Measurements from ENCODE around the gene NLRC3. TPM values are rescaled to one million over a fixed set of nuclear protein-coding genes. Genes with fewer than 3 reads are reported as not detected.
A peak's percentile ranks its signal among the peaks of the same experiment; 100 is the strongest.

The NLRC3 gene
- total RNA-seq, 2 donors from 2014 or later = 71.7 to 76.7 TPM

- H3K27ac Mint-ChIP-seq = no peak overlapping the region
- peaks cover 5% of the 10 kb centered on the region for H3K4me1 Mint-ChIP-seq
- ATAC-seq (no peak), DNase-seq (no peak)
- H3K4me3 Mint-ChIP-seq = no peak overlapping the region
- H3K36me3 Mint-ChIP-seq (ENCODE audit: low read depth) = peaks cover 6% of the 10 kb centered on the region
- H3K9me3 ChIP-seq (ENCODE audit: control insufficient read depth, low read length, poor library complexity, severe bottlenecking) = no peaks in the 10 kb centered on the region
- no peaks in the 10 kb centered on the region for H3K27me3 Mint-ChIP-seq
These were observed 17.3 kb upstream of the NLRC3 start for GRCh38 chr16:3594316-3595109.

GRCh38 chr16:3592559-3592958, 15.4 kb upstream of the NLRC3 start:
- Mint-ChIP-seq H3K36me3 (ENCODE audit: low read depth) (peaks cover 6% of the 10 kb centered on the region), H3K27me3 (no peaks in the 10 kb centered on the region), H3K4me3 (no peak overlapping the region), H3K27ac (no peak overlapping the region), H3K4me1 (peaks cover 2% of the 10 kb centered on the region)
- ATAC-seq = no peak
- DNase-seq = no peak
- no peaks in the 10 kb centered on the region for H3K9me3 ChIP-seq (ENCODE audit: control insufficient read depth, low read length, poor library complexity, severe bottlenecking)

- H3K9me3 ChIP-seq (ENCODE audit: control insufficient read depth, low read length, poor library complexity, severe bottlenecking) = no peaks in the 10 kb centered on the region
- no peak for DNase-seq
- peaks cover 2% of the 10 kb centered on the region for H3K4me1 Mint-ChIP-seq
- H3K36me3 Mint-ChIP-seq (ENCODE audit: low read depth) = peaks cover 6% of the 10 kb centered on the region
- no peaks in the 10 kb centered on the region for H3K27me3 Mint-ChIP-seq
- no peak overlapping the region for H3K4me3 Mint-ChIP-seq
- no peak overlapping the region for H3K27ac Mint-ChIP-seq
- ATAC-seq = no peak
These were observed 14.8 kb upstream of the NLRC3 start for GRCh38 chr16:3591991-3592390.

- Mint-ChIP-seq H3K27me3 (no peaks in the 10 kb centered on the region), H3K4me3 (no peak overlapping the region), H3K4me1 (peaks cover 4% of the 10 kb centered on the region), H3K36me3 (ENCODE audit: low read depth) (peaks cover 6% of the 10 kb centered on the region), H3K27ac (peak overlapping the region; percentile 57)
- no peaks in the 10 kb centered on the region for H3K9me3 ChIP-seq (ENCODE audit: control insufficient read depth, low read length, poor library complexity, severe bottlenecking)
- no peak for DNase-seq
- ATAC-seq = no peak
These were observed 14.2 kb upstream of the NLRC3 start for GRCh38 chr16:3591436-3591803.

- no peak for ATAC-seq
- DNase-seq = no peak
- peak overlapping the region; percentile 57 for H3K27ac Mint-ChIP-seq
- H3K4me1 Mint-ChIP-seq = peaks cover 4% of the 10 kb centered on the region
- peaks cover 6% of the 10 kb centered on the region for H3K36me3 Mint-ChIP-seq (ENCODE audit: low read depth)
- H3K9me3 ChIP-seq (ENCODE audit: control insufficient read depth, low read length, poor library complexity, severe bottlenecking) = no peaks in the 10 kb centered on the region
- H3K27me3 Mint-ChIP-seq = no peaks in the 10 kb centered on the region
- H3K4me3 Mint-ChIP-seq = no peak overlapping the region
These were observed 13.7 kb upstream of the NLRC3 start for GRCh38 chr16:3590736-3591435.

- peaks cover 6% of the 10 kb centered on the region for H3K36me3 Mint-ChIP-seq (ENCODE audit: low read depth)
- no peaks in the 10 kb centered on the region for H3K27me3 Mint-ChIP-seq
- no peak for DNase-seq
- peaks cover 4% of the 10 kb centered on the region for H3K4me1 Mint-ChIP-seq
- peak overlapping the region; percentile 57 for H3K27ac Mint-ChIP-seq
- H3K9me3 ChIP-seq (ENCODE audit: control insufficient read depth, low read length, poor library complexity, severe bottlenecking) = no peaks in the 10 kb centered on the region
- ATAC-seq = no peak
- H3K4me3 Mint-ChIP-seq = no peak overlapping the region
These were observed 12.9 kb upstream of the NLRC3 start for GRCh38 chr16:3589991-3590701.

GRCh38 chr16:3589441-3589921, 12.3 kb upstream of the NLRC3 start:
- no peak for DNase-seq
- no peak overlapping the region for H3K27ac Mint-ChIP-seq
- ATAC-seq = no peak
- H3K27me3 Mint-ChIP-seq = no peaks in the 10 kb centered on the region
- peaks cover 6% of the 10 kb centered on the region for H3K36me3 Mint-ChIP-seq (ENCODE audit: low read depth)
- H3K4me3 Mint-ChIP-seq = no peak overlapping the region
- H3K9me3 ChIP-seq (ENCODE audit: control insufficient read depth, low read length, poor library complexity, severe bottlenecking) = no peaks in the 10 kb centered on the region
- H3K4me1 Mint-ChIP-seq = peaks cover 4% of the 10 kb centered on the region

GRCh38 chr16:3589001-3589400, 11.8 kb upstream of the NLRC3 start:
- H3K4me3 Mint-ChIP-seq = no peak overlapping the region
- peaks cover 4% of the 10 kb centered on the region for H3K4me1 Mint-ChIP-seq
- peaks cover 6% of the 10 kb centered on the region for H3K36me3 Mint-ChIP-seq (ENCODE audit: low read depth)
- no peaks in the 10 kb centered on the region for H3K27me3 Mint-ChIP-seq
- H3K9me3 ChIP-seq (ENCODE audit: control insufficient read depth, low read length, poor library complexity, severe bottlenecking) = no peaks in the 10 kb centered on the region
- ATAC-seq = no peak
- no peak overlapping the region for H3K27ac Mint-ChIP-seq
- no peak for DNase-seq

- Mint-ChIP-seq H3K4me3 (no peak overlapping the region), H3K36me3 (ENCODE audit: low read depth) (peaks cover 6% of the 10 kb centered on the region), H3K27me3 (no peaks in the 10 kb centered on the region), H3K4me1 (peaks cover 6% of the 10 kb centered on the region), H3K27ac (no peak overlapping the region)
- H3K9me3 ChIP-seq (ENCODE audit: control insufficient read depth, low read length, poor library complexity, severe bottlenecking) = no peaks in the 10 kb centered on the region
- no peak for ATAC-seq
- DNase-seq = no peak
These were observed 10.4 kb upstream of the NLRC3 start for GRCh38 chr16:3587547-3588110.

GRCh38 chr16:3584412-3584811, 7.2 kb upstream of the NLRC3 start:
- H3K27ac Mint-ChIP-seq = no peak overlapping the region
- H3K36me3 Mint-ChIP-seq (ENCODE audit: low read depth) = no peaks in the 10 kb centered on the region
- ATAC-seq (no peak), DNase-seq (no peak)
- H3K27me3 Mint-ChIP-seq = no peaks in the 10 kb centered on the region
- no peaks in the 10 kb centered on the region for H3K9me3 ChIP-seq (ENCODE audit: control insufficient read depth, low read length, poor library complexity, severe bottlenecking)
- H3K4me1 Mint-ChIP-seq = peaks cover 16% of the 10 kb centered on the region
- H3K4me3 Mint-ChIP-seq = no peak overlapping the region

- no peak for ATAC-seq
- DNase-seq = no peak
- Mint-ChIP-seq H3K4me3 (no peak overlapping the region), H3K36me3 (ENCODE audit: low read depth) (no peaks in the 10 kb centered on the region), H3K4me1 (peaks cover 20% of the 10 kb centered on the region), H3K27me3 (no peaks in the 10 kb centered on the region), H3K27ac (no peak overlapping the region)
- H3K9me3 ChIP-seq (ENCODE audit: control insufficient read depth, low read length, poor library complexity, severe bottlenecking) = no peaks in the 10 kb centered on the region
These were observed 6.3 kb upstream of the NLRC3 start for GRCh38 chr16:3583303-3584038.

- DNase-seq (no peak), ATAC-seq (no peak)
- no peaks in the 10 kb centered on the region for H3K9me3 ChIP-seq (ENCODE audit: control insufficient read depth, low read length, poor library complexity, severe bottlenecking)
- H3K4me3 Mint-ChIP-seq = no peak overlapping the region
- no peaks in the 10 kb centered on the region for H3K27me3 Mint-ChIP-seq
- no peak overlapping the region for H3K27ac Mint-ChIP-seq
- peaks cover 26% of the 10 kb centered on the region for H3K4me1 Mint-ChIP-seq
- H3K36me3 Mint-ChIP-seq (ENCODE audit: low read depth) = no peaks in the 10 kb centered on the region
These were observed 5.3 kb upstream of the NLRC3 start for GRCh38 chr16:3582276-3583165.
